ENCODE data around the gene SOAT2. TPM values are rescaled to one million over a fixed set of nuclear protein-coding genes. Genes with fewer than 3 reads are reported as not detected.

SOAT2 gene
- total RNA-seq, 1 donor from 2014 or later, result not detected

GRCh38 chr12:53122961-53123468 is 19.7 kb downstream of the SOAT2 start:
- H3K4me2 ChIP-seq, result no peak overlapping the region
- no peak overlapping the region for H3K4me3 ChIP-seq
- H3K27ac ChIP-seq, result no peak overlapping the region
- Mint-ChIP-seq H3K4me3 (peak overlapping the region; percentile 46), H3K27me3 (ENCODE audit: insufficient read depth, low read depth) (peaks cover 13% of the 10 kb centered on the region), H3K27ac (no peak overlapping the region), H3K36me3 (peaks cover 5% of the 10 kb centered on the region), H3K4me1 (peaks cover 11% of the 10 kb centered on the region), H3K9me3 (peaks cover 8% of the 10 kb centered on the region)
- no peaks in the 10 kb centered on the region for H4K20me1 ChIP-seq (ENCODE audit: low read depth)
- no peaks in the 10 kb centered on the region for H3K36me3 ChIP-seq
- no peaks in the 10 kb centered on the region for H3K9me3 ChIP-seq (ENCODE audit: low read depth)
- TF ChIP-seq EZH2 (IDR thresholded peaks at IDR 0.05) (no peak), CTCF (IDR thresholded peaks at IDR 0.05) (no peak), EZH2phosphoT487 (IDR thresholded peaks at IDR 0.05) (no peak)
- no peaks in the 10 kb centered on the region for H3K4me1 ChIP-seq
- no peak for DNase-seq (ENCODE audit: low spot score)
- H3K79me2 ChIP-seq (ENCODE audit: low read depth), result no peaks in the 10 kb centered on the region
- H3K9ac ChIP-seq, result no peak overlapping the region
- H2AFZ ChIP-seq (replicated peaks), result no peak overlapping the region
- H3K27me3 ChIP-seq, result peaks cover 34% of the 10 kb centered on the region
- H3F3A ChIP-seq (ENCODE audit: low read depth), result no peaks in the 10 kb centered on the region

GRCh38 chr12:53123578-53124351 is 20.5 kb downstream of the SOAT2 start:
- Histone ChIP-seq H3K27me3 (peaks cover 42% of the 10 kb centered on the region), H3K9ac (no peak overlapping the region), H3K79me2 (ENCODE audit: low read depth) (no peaks in the 10 kb centered on the region), H3K27ac (no peak overlapping the region), H3F3A (ENCODE audit: low read depth) (no peaks in the 10 kb centered on the region), H3K36me3 (no peaks in the 10 kb centered on the region), H2AFZ (replicated peaks) (no peak overlapping the region), H3K9me3 (ENCODE audit: low read depth) (no peaks in the 10 kb centered on the region), H4K20me1 (ENCODE audit: low read depth) (no peaks in the 10 kb centered on the region), H3K4me1 (no peaks in the 10 kb centered on the region), H3K4me3 (no peak overlapping the region), H3K4me2 (no peak overlapping the region)
- H3K36me3 Mint-ChIP-seq, result peaks cover 5% of the 10 kb centered on the region
- H3K4me1 Mint-ChIP-seq, result peaks cover 11% of the 10 kb centered on the region
- peak overlapping the region; percentile 66 for H3K27ac Mint-ChIP-seq
- peaks cover 8% of the 10 kb centered on the region for H3K9me3 Mint-ChIP-seq
- DNase-seq (ENCODE audit: low spot score), result no peak
- peak overlapping the region; percentile 56 for H3K4me3 Mint-ChIP-seq
- TF ChIP-seq EZH2 (IDR thresholded peaks at IDR 0.05) (no peak), CTCF (IDR thresholded peaks at IDR 0.05) (no peak), EZH2phosphoT487 (IDR thresholded peaks at IDR 0.05) (no peak)
- H3K27me3 Mint-ChIP-seq (ENCODE audit: insufficient read depth, low read depth), result peaks cover 13% of the 10 kb centered on the region

GRCh38 chr12:53124352-53124723 is 21.1 kb downstream of the SOAT2 start:
- Histone ChIP-seq H3K36me3 (no peaks in the 10 kb centered on the region), H3F3A (ENCODE audit: low read depth) (no peaks in the 10 kb centered on the region), H3K4me3 (no peak overlapping the region), H2AFZ (replicated peaks) (no peak overlapping the region), H3K27ac (no peak overlapping the region), H3K4me2 (no peak overlapping the region), H3K4me1 (no peaks in the 10 kb centered on the region), H3K9me3 (ENCODE audit: low read depth) (no peaks in the 10 kb centered on the region), H4K20me1 (ENCODE audit: low read depth) (no peaks in the 10 kb centered on the region), H3K27me3 (peaks cover 46% of the 10 kb centered on the region), H3K79me2 (ENCODE audit: low read depth) (no peaks in the 10 kb centered on the region), H3K9ac (no peak overlapping the region)
- Mint-ChIP-seq H3K4me3 (no peak overlapping the region), H3K4me1 (peaks cover 11% of the 10 kb centered on the region), H3K9me3 (peaks cover 8% of the 10 kb centered on the region), H3K27me3 (ENCODE audit: insufficient read depth, low read depth) (peaks cover 16% of the 10 kb centered on the region), H3K27ac (no peak overlapping the region), H3K36me3 (peaks cover 5% of the 10 kb centered on the region)
- TF ChIP-seq CTCF (IDR thresholded peaks at IDR 0.05) (no peak), EZH2phosphoT487 (IDR thresholded peaks at IDR 0.05) (no peak), EZH2 (IDR thresholded peaks at IDR 0.05) (no peak)
- DNase-seq (ENCODE audit: low spot score), result no peak
